GM19397 (cell line): ENCODE results near the gene PLEKHA1.

Source experiments
- ATAC-seq: cut with Tn5 transposase; IDR thresholded peaks from one replicate; pipeline ENCODE4 v1.9.1; 2021; ENCODE audit warnings: mild to moderate bottlenecking, moderate library complexity; ENCODE audit not compliant: unreplicated experiment

PLEKHA1 gene

DNA sequence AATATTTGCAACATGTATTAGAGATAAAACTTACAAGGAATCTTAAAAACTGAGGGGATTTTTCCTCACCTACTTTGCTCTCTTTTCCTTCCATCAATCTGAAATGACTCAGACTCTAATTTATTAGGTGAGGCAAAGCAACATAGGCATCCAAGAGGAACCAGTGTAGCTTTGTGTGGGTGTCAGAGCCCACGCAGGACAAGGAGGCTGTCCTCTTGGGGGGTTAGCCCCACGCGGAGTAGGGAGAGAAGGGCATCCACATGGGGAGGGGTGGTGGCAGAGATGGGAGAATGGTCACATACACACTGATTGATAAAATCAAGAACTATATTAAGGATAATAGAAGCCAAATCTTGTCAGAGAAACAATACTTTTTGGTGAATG, 46.1 kb downstream of the PLEKHA1 start:
- ATAC-seq: no peak

DNA sequence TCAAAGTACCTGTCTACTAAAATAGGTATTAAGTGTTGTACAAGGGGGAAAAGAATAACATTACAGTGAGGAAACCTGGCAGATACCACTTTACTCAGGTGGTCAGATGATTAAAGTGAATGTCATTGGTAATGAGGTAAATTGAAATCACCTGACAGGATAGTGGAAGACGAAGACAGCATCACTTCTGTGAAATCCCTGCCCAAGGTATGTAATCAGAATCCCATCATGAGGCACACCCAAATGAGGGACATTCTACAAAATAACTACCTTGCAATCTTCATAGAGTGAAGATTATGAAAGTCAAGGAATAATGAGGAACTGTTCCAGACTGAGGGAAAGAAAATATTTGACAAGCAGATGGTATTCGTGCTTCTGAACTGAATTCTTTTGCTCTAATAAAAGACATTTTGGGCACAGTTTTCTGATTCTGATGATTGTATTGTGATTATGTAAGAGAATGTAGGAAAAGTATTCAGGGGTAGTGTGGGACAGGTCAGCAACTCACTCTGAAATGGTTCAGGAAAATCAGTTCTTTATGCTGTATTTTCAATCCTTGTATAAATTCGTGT, 46.6 kb downstream of the PLEKHA1 start:
- no peak for ATAC-seq

DNA sequence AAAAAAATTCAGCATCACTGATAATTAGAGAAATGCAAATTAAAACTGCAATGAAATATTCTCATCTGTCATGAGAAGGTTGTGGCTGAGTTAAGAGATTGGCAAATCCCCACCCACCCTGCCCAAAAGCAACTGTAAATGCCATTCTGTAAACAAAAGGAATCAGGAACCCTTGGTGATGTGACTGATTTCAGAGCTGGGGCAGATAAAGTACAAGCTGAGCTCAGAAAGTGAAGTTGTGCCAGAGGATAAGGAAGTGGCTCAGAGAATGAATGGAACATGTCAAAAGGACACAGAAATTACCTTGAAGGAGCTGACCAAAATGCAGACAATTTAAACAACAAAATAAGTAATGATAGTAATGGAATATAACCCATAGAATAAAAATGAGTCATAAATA, 47.2 kb downstream of the PLEKHA1 start:
- no peak for ATAC-seq

DNA sequence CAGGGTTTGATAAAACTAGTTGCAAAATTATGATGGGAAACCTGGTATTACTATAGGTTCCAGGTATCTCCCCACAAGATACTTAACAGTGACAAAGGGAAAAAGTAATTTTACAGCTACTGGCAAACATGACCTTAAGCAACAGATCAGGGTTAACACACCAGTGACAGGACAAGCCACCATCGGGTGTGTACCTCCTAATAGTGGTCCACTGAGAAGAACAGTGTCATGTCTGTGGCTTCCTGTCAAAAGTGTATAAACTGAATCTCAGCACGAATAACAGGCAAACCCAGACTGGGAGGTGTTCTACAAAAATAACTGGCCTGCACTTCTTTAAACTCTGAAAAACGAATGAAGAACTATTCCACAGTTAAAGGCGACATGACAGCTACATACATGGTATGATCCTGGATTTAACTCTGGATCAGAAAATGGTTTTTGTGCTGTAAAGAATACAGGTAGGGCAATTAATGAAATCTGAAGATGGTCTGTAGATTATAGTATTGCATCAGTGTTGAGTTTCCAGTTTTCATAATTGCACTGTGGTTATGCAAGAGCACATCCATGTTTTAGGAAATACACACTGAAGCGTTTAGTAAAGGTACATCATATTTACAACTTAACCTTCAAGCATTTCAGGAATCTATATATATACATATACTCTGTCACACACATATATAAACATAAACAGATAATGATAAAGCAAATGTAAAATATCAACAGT, 47.9 kb downstream of the PLEKHA1 start:
- no peak for ATAC-seq

DNA sequence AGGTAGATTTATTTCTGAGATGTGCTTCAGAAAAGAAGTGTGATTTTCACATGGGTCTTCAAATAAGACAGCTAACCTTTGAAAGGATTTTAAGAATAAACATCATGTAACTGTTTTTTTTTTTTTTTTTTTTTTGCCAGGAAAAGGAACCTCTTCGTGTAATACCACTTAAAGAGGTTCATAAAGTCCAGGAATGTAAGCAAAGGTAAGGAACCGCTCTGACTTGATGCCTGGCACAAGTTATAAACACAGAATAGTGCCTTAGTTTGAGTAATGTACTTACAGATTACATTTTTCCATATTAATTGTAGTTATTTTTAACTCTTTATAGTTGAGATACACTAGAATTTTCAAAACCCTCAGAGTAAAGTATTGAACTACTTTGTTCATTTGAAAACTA, 49.6 kb downstream of the PLEKHA1 start:
- ATAC-seq: no peak

- no peak for ATAC-seq
These were observed 52.3 kb downstream of the PLEKHA1 start for GRCh38 chr10:122426829-122427228.

DNA sequence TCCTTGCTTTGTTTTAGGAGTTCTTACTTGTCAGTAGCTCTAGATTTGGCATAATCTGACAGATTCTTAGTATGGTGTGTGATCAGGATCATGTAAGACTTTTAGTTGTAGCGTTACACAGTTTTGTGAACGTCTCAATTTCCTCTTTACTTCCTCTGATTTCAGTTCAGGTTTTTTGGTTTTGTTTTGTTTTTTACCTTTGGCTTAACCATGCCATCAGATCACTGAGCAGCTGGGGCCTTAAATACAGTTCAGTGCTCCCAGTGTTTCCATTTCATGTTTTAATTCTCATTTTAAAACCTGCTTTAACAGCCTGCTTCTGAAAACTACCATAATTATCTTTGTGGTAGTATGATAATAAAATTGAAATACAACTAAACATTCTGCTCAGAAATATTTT, 52.8 kb downstream of the PLEKHA1 start:
- no peak for ATAC-seq

GRCh38 chr10:122435212-122435827, 60.8 kb downstream of the PLEKHA1 start:
- ATAC-seq: no peak

DNA sequence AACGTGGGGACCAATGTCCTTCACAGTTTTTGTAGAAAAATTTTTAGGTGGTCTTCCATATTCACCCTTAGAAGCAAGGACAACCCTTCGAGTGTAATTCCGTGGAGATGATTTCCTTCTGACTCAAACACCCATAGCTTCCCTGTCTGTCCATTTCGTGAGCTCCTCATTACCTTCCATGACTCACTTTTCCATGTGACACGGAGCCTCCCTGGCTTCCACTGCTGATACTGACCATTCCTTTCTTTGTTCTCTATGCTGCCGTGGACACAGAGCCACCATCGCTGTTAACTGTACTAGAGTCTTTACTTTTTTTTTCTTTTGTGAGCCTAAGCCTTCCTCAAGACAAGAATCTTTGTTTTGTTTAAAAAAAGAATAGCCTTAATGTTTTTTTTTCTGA, 67.5 kb downstream of the PLEKHA1 start:
- ATAC-seq: no peak

DNA sequence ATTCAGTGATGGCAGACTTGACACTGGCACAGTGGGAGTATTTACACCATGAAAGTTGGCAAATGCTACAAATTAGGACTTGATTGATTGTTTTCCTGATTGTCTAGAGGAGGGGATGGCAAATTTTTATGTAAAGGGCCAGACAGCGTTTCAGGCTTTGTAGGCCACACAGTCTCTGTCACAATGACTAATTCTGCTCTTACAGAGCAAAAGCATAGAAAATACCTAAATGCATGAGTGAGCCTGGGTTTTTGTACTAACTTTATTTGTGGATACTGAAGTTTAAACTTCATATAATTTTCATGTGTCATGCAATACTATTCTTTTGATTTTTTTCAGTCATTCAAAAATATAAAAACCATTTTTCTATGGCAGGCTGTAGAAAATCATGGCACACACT, 71.0 kb downstream of the PLEKHA1 start:
- no peak for ATAC-seq

- no peak for ATAC-seq
These were observed 71.4 kb downstream of the PLEKHA1 start for GRCh38 chr10:122445904-122446303.

GRCh38 chr10:122446668-122447423, 72.3 kb downstream of the PLEKHA1 start:
- ATAC-seq: no peak

GRCh38 chr10:122448600-122448999, 74.1 kb downstream of the PLEKHA1 start:
- no peak for ATAC-seq

DNA sequence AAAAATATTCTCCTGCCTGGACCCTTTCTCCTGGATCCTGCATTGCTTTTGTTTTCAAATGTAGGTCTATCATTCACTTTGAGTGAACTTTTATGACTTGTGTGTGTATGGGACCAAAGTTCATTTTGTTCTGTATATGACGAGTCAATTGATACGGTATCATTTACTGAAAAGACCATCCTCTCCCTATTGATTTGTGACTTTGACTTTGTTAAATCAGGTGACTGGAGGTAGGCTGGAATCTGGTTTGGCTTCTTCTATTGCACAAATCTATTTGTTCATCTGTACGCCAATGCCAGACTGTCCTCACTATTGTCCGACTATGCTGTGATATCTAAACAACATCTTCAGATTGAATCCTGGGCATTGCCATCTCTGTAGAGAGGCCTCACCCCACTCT, 74.6 kb downstream of the PLEKHA1 start:
- ATAC-seq: no peak

GRCh38 chr10:122450353-122450990, 76.0 kb downstream of the PLEKHA1 start:
- ATAC-seq: no peak

GRCh38 chr10:122454071-122454470, 79.6 kb downstream of the PLEKHA1 start:
- no peak for ATAC-seq

GRCh38 chr10:122454603-122455080, 80.1 kb downstream of the PLEKHA1 start, which contains the start of gene ARMS2:
ARMS2 (plus strand) TSS chr10:122454653; CDS start chr10:122454728, 75 bp downstream.
- no peak for ATAC-seq

- no peak for ATAC-seq
These were observed 81.0 kb downstream of the PLEKHA1 start for GRCh38 chr10:122455376-122456079.

- ATAC-seq: no peak
These were observed 83.4 kb downstream of the PLEKHA1 start for GRCh38 chr10:122457934-122458333.

DNA sequence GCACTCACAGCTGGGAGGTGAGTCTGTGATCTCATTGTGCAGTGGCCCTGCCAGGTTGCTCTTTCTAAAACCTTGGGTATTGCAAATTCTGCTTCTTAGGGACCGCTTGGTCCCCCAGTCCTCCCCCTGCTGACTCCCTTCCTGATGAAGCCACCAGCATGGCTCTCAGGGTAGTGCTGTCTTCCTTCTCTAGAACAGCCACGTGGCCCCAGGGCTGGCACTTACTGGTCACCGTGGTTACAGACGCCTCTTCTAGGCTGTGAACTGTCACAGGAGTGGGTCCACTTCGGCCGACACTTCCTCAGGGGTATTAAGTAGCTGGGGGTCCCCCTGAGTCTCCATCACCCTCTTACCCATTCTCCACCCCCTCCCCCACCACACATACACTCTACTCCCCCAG, 84.2 kb downstream of the PLEKHA1 start:
- no peak for ATAC-seq
